ENCODE results near the gene PCSK1N. TPM values are rescaled to one million over a fixed set of nuclear protein-coding genes. Genes with fewer than 3 reads are reported as not detected.

Gene PCSK1N
- total and polyA plus RNA-seq, 9 of the 15 experiments (the other 6 are each of a cell fraction or from before 2014, with no cell fraction given), result 0.07 to 0.55 (median 0.54) TPM; not detected in 6

DNA sequence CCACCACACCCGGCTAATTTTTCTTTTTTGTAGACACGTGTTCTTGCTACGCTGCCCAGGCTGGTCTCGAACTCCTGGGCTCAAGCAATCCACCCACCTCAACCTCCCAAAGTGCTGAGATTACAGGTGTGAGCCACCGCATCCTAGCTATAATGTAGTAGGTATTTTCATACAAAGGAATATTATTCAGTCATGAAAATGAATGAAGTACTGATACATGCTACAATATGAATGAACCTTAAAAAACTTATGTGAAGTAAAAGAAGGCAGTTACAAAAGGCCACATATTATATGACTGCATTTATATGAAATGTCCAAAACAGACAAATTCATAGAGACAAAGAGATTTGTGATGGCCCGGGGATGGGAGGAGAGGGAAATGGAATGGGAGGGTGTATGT is 53.7 kb downstream of the PCSK1N start:
- intact Hi-C loops (cut with micrococcal nuclease) (no loop called here), in situ Hi-C loops (cut with MboI) (no loop called here)
- peaks cover 66% of the 10 kb centered on the region for H3K79me2 ChIP-seq (ENCODE audit: control insufficient read depth, insufficient read depth, low read length)
- no TSS peak for BruUV-seq (replicated peaks)
- ATAC-seq (no peak), FAIRE-seq (no peak), DNase-seq (ENCODE audit: extremely low read depth in 1 of 4, low spot score in 3 of 4) (no peak)
- ChIA-PET CTCF (ENCODE audit: low intra/inter-chr PET ratio) (no interaction called here), POLR2A (no interaction called here)
- no peaks in the 10 kb centered on the region for H3K27me3 ChIP-seq (ENCODE audit: control insufficient read depth in 2 of 2, insufficient read depth in 2 of 2, low read length in 2 of 2)
- H3K9ac ChIP-seq (ENCODE audit: insufficient read depth in 1 of 2, low read depth in 2 of 2, low read length in 2 of 2), result no peak overlapping the region
- H4K20me1 ChIP-seq (replicated peaks; ENCODE audit: control insufficient read depth, insufficient read depth, low read length), result no peaks in the 10 kb centered on the region
- H2AFZ ChIP-seq (ENCODE audit: low read depth, low read length), result no peak overlapping the region
- H3K4me2 ChIP-seq (ENCODE audit: insufficient read depth, low read length), result no peak overlapping the region
- H3K9me3 ChIP-seq (replicated peaks; ENCODE audit: control insufficient read depth, insufficient read depth, low read depth, low read length), result no peaks in the 10 kb centered on the region
- H3K36me3 ChIP-seq (ENCODE audit: control insufficient read depth, insufficient read depth, low read length), result no peaks in the 10 kb centered on the region
- WGBS (ENCODE audit: insufficient coverage, low coverage, missing lambda C conversion rate), result 89% methylated on average over 6 of the region's 6 CpGs
- TF ChIP-seq ZFP36 (IDR thresholded peaks at IDR 0.05; ENCODE audit: low read depth, low read length, partially characterized antibody), result no peak
- TF ChIP-seq POLR2A (conservative IDR thresholded peaks at IDR 0.05), result no peak
- TF ChIP-seq COPS2 (conservative IDR thresholded peaks at IDR 0.05), result no peak
- peak; percentile 64; the same call in 1 of the 2 replicates for TF ChIP-seq ZNF24 (IDR thresholded peaks at IDR 0.05)
- peak; percentile 68 for TF ChIP-seq ZNF146 (CRISPR knock-in tag; IDR thresholded peaks at IDR 0.05; ENCODE audit: unreplicated experiment)
- no peak overlapping the region for H3K4me3 ChIP-seq
- peaks cover 56 to 59% of the 10 kb centered on the region in 2 experiments; a peak in 4 of 5 replicates for H3K4me1 ChIP-seq (replicated peaks in 1 of 2; ENCODE audit: control insufficient read depth in 2 of 2, insufficient read depth in 2 of 2, low read length in 2 of 2)
- no peaks in the 10 kb centered on the region for H3K9me1 ChIP-seq (ENCODE audit: control insufficient read depth, insufficient read depth, low read length)
- H3K27ac ChIP-seq (ENCODE audit: extremely low read depth, low read depth, low read length), result no peak overlapping the region; the same call in 2 of the 3 replicates

Other genes starting within 250 kb of the PCSK1N start
Only the 7 nearest of the 18 such genes appear.
- gene GLOD5, start 73.9 kb downstream of the PCSK1N start, total RNA-seq (2014; rRNA removed), result 0.27 and 1.1 TPM in 2 replicates
- 1.5 and 1.7 TPM in 2 replicates for gene GLOD5, start 73.9 kb downstream of the PCSK1N start, total RNA-seq (2014; rRNA removed; fragmentation: Illumina TruSeq; extraction: Trizol)
- 1.7 and 2.2 TPM in 2 replicates for gene GLOD5, start 73.9 kb downstream of the PCSK1N start, total RNA-seq (2015; rRNA removed; fragmentation: Illumina TruSeq; extraction: Trizol)
- gene GLOD5, start 73.9 kb downstream of the PCSK1N start, total RNA-seq (2021), result 1.4 and 1.9 TPM in 2 replicates
- gene GLOD5, start 73.9 kb downstream of the PCSK1N start, polyA plus RNA-seq (2011; rRNA removed), result 3.4 and 4.3 TPM in 2 replicates
- gene GLOD5, start 73.9 kb downstream of the PCSK1N start, polyA plus RNA-seq (2014; fragmentation: Illumina TruSeq; extraction: Trizol), result 2.2 and 3.1 TPM in 2 replicates
- gene GLOD5, start 73.9 kb downstream of the PCSK1N start, polyA plus RNA-seq (2014; fragmentation: Nextera tagmentation; extraction: Ambion mirVana), result 1 to 10 TPM; 3.8 to 4.4 TPM
- 2.0 and 3.2 TPM in 2 replicates for gene GLOD5, start 73.9 kb downstream of the PCSK1N start, polyA plus RNA-seq (2014; rRNA removed)
- 205 and 244 TPM in 2 replicates for gene GATA1, start 49.0 kb downstream of the PCSK1N start, total RNA-seq (2014; rRNA removed)
- gene GATA1, start 49.0 kb downstream of the PCSK1N start, total RNA-seq (2014; rRNA removed; fragmentation: Illumina TruSeq; extraction: Trizol), result 45.4 and 62.0 TPM in 2 replicates
- gene GATA1, start 49.0 kb downstream of the PCSK1N start, total RNA-seq (2015; rRNA removed; fragmentation: Illumina TruSeq; extraction: Trizol), result 115 and 116 TPM in 2 replicates
- 291 and 297 TPM in 2 replicates for gene GATA1, start 49.0 kb downstream of the PCSK1N start, total RNA-seq (2021)
- 74.3 and 167 TPM in 2 replicates for gene GATA1, start 49.0 kb downstream of the PCSK1N start, polyA plus RNA-seq (2011; rRNA removed)
- 273 and 284 TPM in 2 replicates for gene GATA1, start 49.0 kb downstream of the PCSK1N start, polyA plus RNA-seq (2014; fragmentation: Illumina TruSeq; extraction: Trizol)
- 10 to 100 TPM; 11.9 to 97.4 TPM for gene GATA1, start 49.0 kb downstream of the PCSK1N start, polyA plus RNA-seq (2014; fragmentation: Nextera tagmentation; extraction: Ambion mirVana)
- 206 and 246 TPM in 2 replicates for gene GATA1, start 49.0 kb downstream of the PCSK1N start, polyA plus RNA-seq (2014; rRNA removed)
- gene HDAC6, start 33.5 kb downstream of the PCSK1N start, total RNA-seq (2014; rRNA removed), result 60.0 and 71.2 TPM in 2 replicates
- 59.0 and 66.5 TPM in 2 replicates for gene HDAC6, start 33.5 kb downstream of the PCSK1N start, total RNA-seq (2014; rRNA removed; fragmentation: Illumina TruSeq; extraction: Trizol)
- 48.9 and 52.3 TPM in 2 replicates for gene HDAC6, start 33.5 kb downstream of the PCSK1N start, total RNA-seq (2015; rRNA removed; fragmentation: Illumina TruSeq; extraction: Trizol)
- gene HDAC6, start 33.5 kb downstream of the PCSK1N start, total RNA-seq (2021), result 83.1 and 91.8 TPM in 2 replicates
- 85.5 and 150 TPM in 2 replicates for gene HDAC6, start 33.5 kb downstream of the PCSK1N start, polyA plus RNA-seq (2011; rRNA removed)
- 69.1 and 86.3 TPM in 2 replicates for gene HDAC6, start 33.5 kb downstream of the PCSK1N start, polyA plus RNA-seq (2014; fragmentation: Illumina TruSeq; extraction: Trizol)
- gene HDAC6, start 33.5 kb downstream of the PCSK1N start, polyA plus RNA-seq (2014; fragmentation: Nextera tagmentation; extraction: Ambion mirVana), result 10 to 100 TPM; 29.9 to 31.4 TPM
- gene HDAC6, start 33.5 kb downstream of the PCSK1N start, polyA plus RNA-seq (2014; rRNA removed), result 86.0 and 101 TPM in 2 replicates
- gene ERAS, start 9.1 kb downstream of the PCSK1N start, total RNA-seq (2014; rRNA removed), result not detected in 2 replicates
- not detected in 2 replicates for gene ERAS, start 9.1 kb downstream of the PCSK1N start, total RNA-seq (2014; rRNA removed; fragmentation: Illumina TruSeq; extraction: Trizol)
- gene ERAS, start 9.1 kb downstream of the PCSK1N start, total RNA-seq (2015; rRNA removed; fragmentation: Illumina TruSeq; extraction: Trizol), result not detected in 2 replicates
- gene ERAS, start 9.1 kb downstream of the PCSK1N start, total RNA-seq (2021), result not detected in 2 replicates
- 0.07 and 0.11 TPM in 2 replicates for gene ERAS, start 9.1 kb downstream of the PCSK1N start, polyA plus RNA-seq (2011; rRNA removed)
- gene ERAS, start 9.1 kb downstream of the PCSK1N start, polyA plus RNA-seq (2014; fragmentation: Illumina TruSeq; extraction: Trizol), result not detected in 2 replicates
- not detected for gene ERAS, start 9.1 kb downstream of the PCSK1N start, polyA plus RNA-seq (2014; fragmentation: Nextera tagmentation; extraction: Ambion mirVana)
- 0.12 TPM in 1 of 2 replicates, not detected in the other for gene ERAS, start 9.1 kb downstream of the PCSK1N start, polyA plus RNA-seq (2014; rRNA removed)
- gene TIMM17B, start 62.2 kb upstream of the PCSK1N start, total RNA-seq (2014; rRNA removed), result 122 and 171 TPM in 2 replicates
- 45.7 and 66.0 TPM in 2 replicates for gene TIMM17B, start 62.2 kb upstream of the PCSK1N start, total RNA-seq (2014; rRNA removed; fragmentation: Illumina TruSeq; extraction: Trizol)
- gene TIMM17B, start 62.2 kb upstream of the PCSK1N start, total RNA-seq (2015; rRNA removed; fragmentation: Illumina TruSeq; extraction: Trizol), result 94.8 and 95.4 TPM in 2 replicates
- 156 and 158 TPM in 2 replicates for gene TIMM17B, start 62.2 kb upstream of the PCSK1N start, total RNA-seq (2021)
- 115 and 134 TPM in 2 replicates for gene TIMM17B, start 62.2 kb upstream of the PCSK1N start, polyA plus RNA-seq (2011; rRNA removed)
- gene TIMM17B, start 62.2 kb upstream of the PCSK1N start, polyA plus RNA-seq (2014; fragmentation: Illumina TruSeq; extraction: Trizol), result 140 and 176 TPM in 2 replicates
- 10 to 100 TPM in 1 of 2 experiments, 1 to 10 TPM in 1; 9.9 to 69.0 TPM for gene TIMM17B, start 62.2 kb upstream of the PCSK1N start, polyA plus RNA-seq (2014; fragmentation: Nextera tagmentation; extraction: Ambion mirVana)
- 176 and 184 TPM in 2 replicates for gene TIMM17B, start 62.2 kb upstream of the PCSK1N start, polyA plus RNA-seq (2014; rRNA removed)
- 255 and 262 TPM in 2 replicates for gene PQBP1, start 62.3 kb upstream of the PCSK1N start, total RNA-seq (2014; rRNA removed)
- 64.7 and 75.4 TPM in 2 replicates for gene PQBP1, start 62.3 kb upstream of the PCSK1N start, total RNA-seq (2014; rRNA removed; fragmentation: Illumina TruSeq; extraction: Trizol)
- 112 and 113 TPM in 2 replicates for gene PQBP1, start 62.3 kb upstream of the PCSK1N start, total RNA-seq (2015; rRNA removed; fragmentation: Illumina TruSeq; extraction: Trizol)
- gene PQBP1, start 62.3 kb upstream of the PCSK1N start, total RNA-seq (2021), result 182 and 197 TPM in 2 replicates
- 72.8 and 81.5 TPM in 2 replicates for gene PQBP1, start 62.3 kb upstream of the PCSK1N start, polyA plus RNA-seq (2011; rRNA removed)
- gene PQBP1, start 62.3 kb upstream of the PCSK1N start, polyA plus RNA-seq (2014; fragmentation: Illumina TruSeq; extraction: Trizol), result 227 and 228 TPM in 2 replicates
- gene PQBP1, start 62.3 kb upstream of the PCSK1N start, polyA plus RNA-seq (2014; fragmentation: Nextera tagmentation; extraction: Ambion mirVana), result 10 to 100 TPM; 41.3 to 77.0 TPM
- gene PQBP1, start 62.3 kb upstream of the PCSK1N start, polyA plus RNA-seq (2014; rRNA removed), result 172 and 186 TPM in 2 replicates
- gene SLC35A2, start 76.0 kb upstream of the PCSK1N start, total RNA-seq (2014; rRNA removed), result 18.0 and 22.3 TPM in 2 replicates
- gene SLC35A2, start 76.0 kb upstream of the PCSK1N start, total RNA-seq (2014; rRNA removed; fragmentation: Illumina TruSeq; extraction: Trizol), result 19.6 and 19.8 TPM in 2 replicates
- gene SLC35A2, start 76.0 kb upstream of the PCSK1N start, total RNA-seq (2015; rRNA removed; fragmentation: Illumina TruSeq; extraction: Trizol), result 19.2 and 20.0 TPM in 2 replicates
- 32.3 and 38.9 TPM in 2 replicates for gene SLC35A2, start 76.0 kb upstream of the PCSK1N start, total RNA-seq (2021)
- gene SLC35A2, start 76.0 kb upstream of the PCSK1N start, polyA plus RNA-seq (2011; rRNA removed), result 37.4 and 59.3 TPM in 2 replicates
- gene SLC35A2, start 76.0 kb upstream of the PCSK1N start, polyA plus RNA-seq (2014; fragmentation: Illumina TruSeq; extraction: Trizol), result 37.6 and 42.6 TPM in 2 replicates
- gene SLC35A2, start 76.0 kb upstream of the PCSK1N start, polyA plus RNA-seq (2014; fragmentation: Nextera tagmentation; extraction: Ambion mirVana), result 1 to 10 TPM; 3.3 to 5.2 TPM
- 32.3 and 36.5 TPM in 2 replicates for gene SLC35A2, start 76.0 kb upstream of the PCSK1N start, polyA plus RNA-seq (2014; rRNA removed)

Data from K562 (cell line).